ENCODE results near the gene PDE6G.
A peak's percentile ranks its signal among the peaks of the same experiment; 100 is the strongest.
"Not testable (repeated sequence)": the region's sequence is repeated elsewhere in the genome, so short reads cannot be mapped to it uniquely, and the experiment has no call there.

The PDE6G gene

DNA sequence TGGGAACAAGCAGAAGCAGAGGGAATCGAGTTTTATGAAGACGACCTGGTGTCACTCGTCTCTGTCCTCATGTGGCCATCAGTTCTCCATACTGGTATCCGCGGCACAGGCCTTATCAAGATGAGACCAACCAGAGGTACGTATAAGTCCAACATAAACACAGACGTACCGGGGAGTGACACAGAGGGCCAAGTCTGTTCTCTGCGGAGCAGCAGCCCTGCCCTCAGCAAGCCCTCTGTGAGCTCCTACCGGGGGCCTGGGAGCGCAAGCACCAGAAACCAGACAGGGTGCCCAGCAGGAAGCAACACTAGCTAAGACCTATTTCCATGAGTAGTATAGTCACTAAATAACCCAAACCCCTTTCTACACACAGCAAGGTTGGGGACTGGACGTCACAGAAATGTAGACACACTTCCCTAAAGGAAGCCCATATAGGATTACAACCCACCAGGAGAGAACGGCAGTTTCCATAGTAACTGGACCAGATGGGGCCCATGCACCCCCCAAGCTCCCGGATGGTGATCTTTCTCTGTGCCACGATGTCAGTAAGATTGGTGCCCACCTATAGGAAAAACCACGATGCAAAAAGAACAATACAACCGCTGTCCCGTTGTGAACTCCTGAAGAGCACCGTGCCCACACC, 26.3 kb upstream of the PDE6G start:
- H3K4me3 ChIP-seq (replicated peaks; ENCODE audit: low read depth, low read length) = peak overlapping the region; percentile 96
- DNase-seq (ENCODE audit: extremely low read depth, low read depth) = no peak
- TF ChIP-seq, protein P1, sequence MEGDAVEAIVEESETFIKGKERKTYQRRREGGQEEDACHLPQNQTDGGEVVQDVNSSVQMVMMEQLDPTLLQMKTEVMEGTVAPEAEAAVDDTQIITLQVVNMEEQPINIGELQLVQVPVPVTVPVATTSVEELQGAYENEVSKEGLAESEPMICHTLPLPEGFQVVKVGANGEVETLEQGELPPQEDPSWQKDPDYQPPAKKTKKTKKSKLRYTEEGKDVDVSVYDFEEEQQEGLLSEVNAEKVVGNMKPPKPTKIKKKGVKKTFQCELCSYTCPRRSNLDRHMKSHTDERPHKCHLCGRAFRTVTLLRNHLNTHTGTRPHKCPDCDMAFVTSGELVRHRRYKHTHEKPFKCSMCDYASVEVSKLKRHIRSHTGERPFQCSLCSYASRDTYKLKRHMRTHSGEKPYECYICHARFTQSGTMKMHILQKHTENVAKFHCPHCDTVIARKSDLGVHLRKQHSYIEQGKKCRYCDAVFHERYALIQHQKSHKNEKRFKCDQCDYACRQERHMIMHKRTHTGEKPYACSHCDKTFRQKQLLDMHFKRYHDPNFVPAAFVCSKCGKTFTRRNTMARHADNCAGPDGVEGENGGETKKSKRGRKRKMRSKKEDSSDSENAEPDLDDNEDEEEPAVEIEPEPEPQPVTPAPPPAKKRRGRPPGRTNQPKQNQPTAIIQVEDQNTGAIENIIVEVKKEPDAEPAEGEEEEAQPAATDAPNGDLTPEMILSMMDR (IDR thresholded peaks at IDR 0.05; ENCODE audit: low read depth, low read length, missing control alignments) = no peak

DNA sequence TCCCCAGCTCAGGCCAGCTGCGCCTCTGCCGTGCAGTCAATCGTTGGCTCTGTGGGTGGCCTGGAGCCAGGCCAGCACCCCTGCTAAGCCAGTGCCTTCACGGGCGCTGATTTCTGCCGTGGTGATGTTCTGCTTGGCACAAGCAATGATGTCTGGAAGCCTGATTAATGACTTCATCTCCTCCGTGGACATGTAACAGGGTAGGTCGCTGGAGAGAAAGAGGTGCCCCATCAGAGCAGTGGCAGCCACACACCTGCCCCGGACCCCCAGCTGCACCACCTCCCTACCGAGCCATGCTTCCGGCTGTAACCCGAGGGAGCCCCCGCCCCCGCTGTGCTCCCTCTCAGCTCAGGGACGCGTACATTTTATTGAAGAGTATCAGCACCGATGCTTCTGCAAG, 25.3 kb upstream of the PDE6G start:
- TF ChIP-seq, protein P1 (IDR thresholded peaks at IDR 0.05; ENCODE audit: low read depth, low read length, missing control alignments) = no peak
- no peak overlapping the region for H3K4me3 ChIP-seq (replicated peaks; ENCODE audit: low read depth, low read length)
- DNase-seq (ENCODE audit: extremely low read depth, low read depth) = no peak

DNA sequence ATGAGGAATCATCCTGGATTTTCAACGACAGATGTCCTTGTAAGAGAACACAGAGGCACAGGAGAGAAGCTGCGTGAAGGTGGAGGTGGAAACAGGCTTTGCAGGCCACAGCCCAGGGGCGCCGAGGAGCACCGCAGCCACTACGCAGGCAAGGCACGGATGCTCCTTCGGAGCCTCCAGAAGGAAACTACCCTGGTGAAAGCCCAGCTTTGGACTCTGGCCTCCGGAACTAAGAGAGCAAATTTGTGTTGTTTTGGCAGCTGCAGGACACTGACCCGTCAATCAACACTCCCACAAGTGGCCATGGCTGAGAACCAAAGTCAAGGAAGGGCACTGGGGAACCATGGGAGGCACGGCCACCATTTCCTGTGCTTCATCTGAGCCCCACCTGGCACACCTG, 23.8 kb upstream of the PDE6G start:
- no peak overlapping the region for H3K4me3 ChIP-seq (replicated peaks; ENCODE audit: low read depth, low read length)
- TF ChIP-seq, protein P1 (IDR thresholded peaks at IDR 0.05; ENCODE audit: low read depth, low read length, missing control alignments) = no peak
- DNase-seq (ENCODE audit: extremely low read depth, low read depth) = no peak

DNA sequence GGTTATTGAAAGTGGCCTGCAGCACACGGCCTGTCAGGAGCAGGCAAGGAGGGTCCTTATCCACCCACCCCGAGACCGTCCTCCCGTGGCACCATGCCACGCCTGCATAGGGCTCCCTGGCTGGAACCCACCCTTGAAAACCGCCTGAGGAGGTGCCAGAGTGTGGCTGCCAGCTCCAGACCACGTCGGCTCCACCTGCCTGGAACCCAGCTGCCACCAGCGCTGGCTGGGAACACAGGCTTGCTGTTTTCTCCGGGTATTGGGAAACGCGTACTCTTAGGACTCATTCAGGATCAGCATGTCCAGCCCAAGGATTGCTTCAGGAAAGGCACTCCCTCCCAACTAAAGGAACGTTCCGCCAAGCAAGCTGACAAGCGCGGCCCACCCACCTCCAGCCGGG, 20.6 kb upstream of the PDE6G start:
- TF ChIP-seq, protein P1 (IDR thresholded peaks at IDR 0.05; ENCODE audit: low read depth, low read length, missing control alignments) = no peak
- DNase-seq (ENCODE audit: extremely low read depth, low read depth) = no peak
- no peak overlapping the region for H3K4me3 ChIP-seq (replicated peaks; ENCODE audit: low read depth, low read length)

DNA sequence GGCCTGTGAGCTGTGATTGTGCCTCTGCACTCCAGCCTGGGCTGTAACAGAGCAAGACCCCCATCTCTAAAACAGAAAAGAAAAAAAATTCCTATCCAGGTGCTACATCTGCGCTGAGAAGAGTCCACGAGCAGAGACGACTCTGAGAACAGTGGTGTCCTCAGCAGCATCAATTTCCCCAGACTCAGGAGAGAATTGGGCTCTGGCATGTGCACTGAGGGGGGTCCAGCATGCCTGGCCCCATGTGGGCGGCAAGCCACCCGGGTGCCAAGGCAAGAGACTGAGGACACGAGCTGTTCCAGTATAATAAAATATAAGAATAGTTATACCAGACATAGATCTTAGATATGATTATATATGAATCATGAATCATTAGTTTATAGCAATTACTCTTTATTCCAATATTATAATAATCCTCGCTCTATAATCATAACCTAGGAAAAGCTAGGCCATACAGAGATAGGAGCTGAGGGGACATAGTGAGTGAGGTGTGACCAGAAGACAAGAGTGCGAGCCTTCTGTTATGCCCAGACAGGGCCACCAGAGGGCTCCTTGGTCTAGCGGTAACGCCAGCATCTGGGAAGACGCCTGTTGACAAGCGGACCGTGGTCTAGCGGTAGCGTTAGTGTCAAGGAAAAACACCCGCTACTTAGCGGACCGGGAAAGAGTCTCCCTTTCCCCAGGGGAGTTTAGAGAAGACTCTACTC, 19.3 kb upstream of the PDE6G start:
- TF ChIP-seq, protein P1 (IDR thresholded peaks at IDR 0.05; ENCODE audit: low read depth, low read length, missing control alignments) = peak; percentile 31
- DNase-seq (ENCODE audit: extremely low read depth, low read depth); H3K4me3 ChIP-seq (replicated peaks; ENCODE audit: low read depth, low read length): not testable (repeated sequence)

DNA sequence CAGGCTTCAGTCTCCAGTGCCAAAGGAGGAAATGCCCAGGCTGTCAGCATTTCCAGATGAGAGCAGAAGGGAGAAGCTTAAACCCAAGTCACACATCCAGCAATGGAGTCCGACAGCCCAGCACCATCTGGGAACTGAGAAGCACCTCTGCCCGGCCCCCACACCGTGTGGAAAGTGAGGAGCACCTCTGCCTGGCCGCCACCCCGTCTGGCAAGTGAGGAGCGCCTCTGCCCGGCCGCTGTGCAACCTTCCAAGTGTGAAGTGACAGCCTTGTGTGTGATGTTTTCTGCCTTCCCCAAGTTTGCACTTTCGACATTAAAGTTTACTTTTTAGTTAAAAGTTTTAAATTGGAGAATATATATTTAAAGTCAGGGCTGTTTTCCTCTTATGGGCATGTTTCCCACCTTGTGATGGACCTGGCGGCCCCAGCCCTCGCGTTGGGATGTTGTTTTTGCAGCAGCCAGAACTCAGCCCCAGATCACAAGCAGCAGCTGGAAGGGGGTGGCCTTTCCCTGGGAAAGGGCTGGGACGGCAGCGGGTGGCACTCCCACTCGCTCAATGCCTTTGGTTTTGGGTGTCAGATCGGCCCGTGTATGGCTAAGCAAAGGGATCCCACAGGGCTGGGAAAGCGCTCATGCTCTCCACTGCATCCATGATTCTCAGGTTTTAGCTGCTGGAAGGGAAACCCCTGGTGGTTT, 17.4 kb upstream of the PDE6G start:
- TF ChIP-seq, protein P1 (IDR thresholded peaks at IDR 0.05; ENCODE audit: low read depth, low read length, missing control alignments) = no peak
- no peak for DNase-seq (ENCODE audit: extremely low read depth, low read depth)
- no peak overlapping the region for H3K4me3 ChIP-seq (replicated peaks; ENCODE audit: low read depth, low read length)

All from HFF-Myc (cell line).